Ishikawa (cell line): ENCODE data around the gene MUC3A.

Experiments used
- CEBPB ChIP-seq: IDR thresholded peaks from 2 replicates; pipeline ENCODE4 v1.6.1; 2012
- CREB1 ChIP-seq: IDR thresholded peaks from 2 replicates; pipeline ENCODE4 v1.6.1; 2012; ENCODE audit warnings: low read depth
- EGR1 ChIP-seq: IDR thresholded peaks from 2 replicates; pipeline ENCODE4 v1.6.1; 2012
- EP300 ChIP-seq: IDR thresholded peaks from 2 replicates; pipeline ENCODE4 v1.6.1; 2012; ENCODE audit warnings: borderline replicate concordance
- FOXM1 ChIP-seq: IDR thresholded peaks from 2 replicates; pipeline ENCODE4 v1.6.1; 2012; ENCODE audit warnings: low read depth, borderline replicate concordance
- NFIC ChIP-seq: IDR thresholded peaks from 2 replicates; pipeline ENCODE4 v1.6.1; 2012
- RAD21 ChIP-seq: IDR thresholded peaks from 2 replicates; pipeline ENCODE4 v1.6.1; 2012; ENCODE audit warnings: low read depth
- TAF1 ChIP-seq: IDR thresholded peaks from 2 replicates; pipeline ENCODE4 v1.6.1; 2012; ENCODE audit warnings: low read depth, mild to moderate bottlenecking
- TCF12 ChIP-seq: IDR thresholded peaks from 2 replicates; pipeline ENCODE4 v1.6.1; 2012; ENCODE audit warnings: low read depth
- TEAD4 ChIP-seq: IDR thresholded peaks from 2 replicates; pipeline ENCODE4 v1.6.1; 2012
- YY1 ChIP-seq: IDR thresholded peaks from 2 replicates; pipeline ENCODE4 v1.6.1; 2012; ENCODE audit warnings: low read depth
- TF ChIP-seq, protein P1 (sequence below): IDR thresholded peaks from 2 replicates; pipeline ENCODE4 v1.6.1; 2012; ENCODE audit warnings: low read depth, mild to moderate bottlenecking
- TF ChIP-seq, protein P2 (sequence below): IDR thresholded peaks from 2 replicates; pipeline ENCODE4 v1.6.1; 2012

DNA sequence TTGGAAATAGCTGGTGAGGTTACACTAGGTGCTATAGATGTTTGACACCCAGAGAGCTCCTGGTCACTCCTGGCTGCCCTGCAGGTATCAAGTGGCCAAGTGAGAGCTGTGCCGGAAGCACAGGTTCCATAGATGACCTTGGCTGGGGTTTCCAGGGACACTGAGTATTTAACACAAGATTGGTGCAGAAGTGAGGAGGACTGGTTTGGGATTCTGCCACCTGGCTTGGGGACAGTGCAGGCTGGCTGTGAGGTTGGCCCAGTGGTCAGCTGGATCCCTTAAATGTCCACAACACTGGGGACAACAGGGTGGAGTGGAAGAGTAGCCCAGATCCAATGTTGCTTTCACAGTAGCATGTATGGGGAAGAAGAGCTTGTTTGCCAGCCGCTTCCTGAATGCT lies 48.4 kb upstream of the MUC3A start:
- TF ChIP-seq TAF1 (no peak), NFIC (no peak), CEBPB (no peak), FOXM1 (no peak), EP300 (no peak), YY1 (no peak), RAD21 (no peak), TEAD4 (no peak), CREB1 (no peak), TCF12 (no peak), EGR1 (no peak)
- TF ChIP-seq, protein P1, sequence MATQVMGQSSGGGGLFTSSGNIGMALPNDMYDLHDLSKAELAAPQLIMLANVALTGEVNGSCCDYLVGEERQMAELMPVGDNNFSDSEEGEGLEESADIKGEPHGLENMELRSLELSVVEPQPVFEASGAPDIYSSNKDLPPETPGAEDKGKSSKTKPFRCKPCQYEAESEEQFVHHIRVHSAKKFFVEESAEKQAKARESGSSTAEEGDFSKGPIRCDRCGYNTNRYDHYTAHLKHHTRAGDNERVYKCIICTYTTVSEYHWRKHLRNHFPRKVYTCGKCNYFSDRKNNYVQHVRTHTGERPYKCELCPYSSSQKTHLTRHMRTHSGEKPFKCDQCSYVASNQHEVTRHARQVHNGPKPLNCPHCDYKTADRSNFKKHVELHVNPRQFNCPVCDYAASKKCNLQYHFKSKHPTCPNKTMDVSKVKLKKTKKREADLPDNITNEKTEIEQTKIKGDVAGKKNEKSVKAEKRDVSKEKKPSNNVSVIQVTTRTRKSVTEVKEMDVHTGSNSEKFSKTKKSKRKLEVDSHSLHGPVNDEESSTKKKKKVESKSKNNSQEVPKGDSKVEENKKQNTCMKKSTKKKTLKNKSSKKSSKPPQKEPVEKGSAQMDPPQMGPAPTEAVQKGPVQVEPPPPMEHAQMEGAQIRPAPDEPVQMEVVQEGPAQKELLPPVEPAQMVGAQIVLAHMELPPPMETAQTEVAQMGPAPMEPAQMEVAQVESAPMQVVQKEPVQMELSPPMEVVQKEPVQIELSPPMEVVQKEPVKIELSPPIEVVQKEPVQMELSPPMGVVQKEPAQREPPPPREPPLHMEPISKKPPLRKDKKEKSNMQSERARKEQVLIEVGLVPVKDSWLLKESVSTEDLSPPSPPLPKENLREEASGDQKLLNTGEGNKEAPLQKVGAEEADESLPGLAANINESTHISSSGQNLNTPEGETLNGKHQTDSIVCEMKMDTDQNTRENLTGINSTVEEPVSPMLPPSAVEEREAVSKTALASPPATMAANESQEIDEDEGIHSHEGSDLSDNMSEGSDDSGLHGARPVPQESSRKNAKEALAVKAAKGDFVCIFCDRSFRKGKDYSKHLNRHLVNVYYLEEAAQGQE: no peak
- TF ChIP-seq, protein P2, sequence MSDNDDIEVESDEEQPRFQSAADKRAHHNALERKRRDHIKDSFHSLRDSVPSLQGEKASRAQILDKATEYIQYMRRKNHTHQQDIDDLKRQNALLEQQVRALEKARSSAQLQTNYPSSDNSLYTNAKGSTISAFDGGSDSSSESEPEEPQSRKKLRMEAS: no peak
